Measurements from ENCODE around the gene ALOX15.
"Not testable (repeated sequence)": the region's sequence is repeated elsewhere in the genome, so short reads cannot be mapped to it uniquely, and the experiment has no call there.

ALOX15 gene

DNA sequence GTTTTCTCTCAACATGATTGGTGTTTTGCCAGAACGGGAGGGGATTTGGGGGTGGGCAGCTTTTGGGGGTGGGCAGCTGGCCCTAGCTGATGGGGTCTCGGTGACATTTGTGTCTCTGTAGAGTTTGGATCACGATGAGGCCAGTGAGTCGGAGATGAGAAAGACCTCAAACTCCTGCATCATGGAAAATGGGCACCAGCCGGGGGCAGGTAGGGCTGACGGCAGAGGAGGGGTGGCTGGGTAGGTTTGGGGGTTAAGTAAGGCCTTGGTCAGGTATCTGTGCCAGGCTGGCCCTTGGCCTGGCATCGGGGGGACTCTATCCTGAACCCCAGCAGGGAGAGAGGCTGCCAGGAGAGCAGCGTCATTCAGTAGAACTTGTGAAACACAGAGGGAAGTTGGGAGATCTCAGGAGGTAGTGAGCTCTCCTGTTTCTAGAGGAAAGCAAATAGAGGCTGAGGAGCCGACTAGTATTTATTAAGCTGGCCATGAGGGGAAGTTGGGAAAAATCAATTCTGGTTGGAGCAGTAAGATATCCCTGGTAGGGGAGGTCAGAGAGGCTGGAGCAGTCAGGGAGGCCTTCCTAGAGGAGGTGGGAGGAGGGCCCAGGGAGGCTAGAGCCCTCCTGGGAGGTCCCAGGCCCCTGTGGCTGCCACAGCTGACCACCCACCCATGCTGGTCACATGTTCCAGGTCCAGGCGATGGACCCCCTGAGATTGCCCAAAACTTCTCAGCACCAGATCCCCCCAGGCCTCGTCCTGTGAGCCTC is 49.1 kb downstream of the ALOX15 start:
- DNase-seq: no peak

DNA sequence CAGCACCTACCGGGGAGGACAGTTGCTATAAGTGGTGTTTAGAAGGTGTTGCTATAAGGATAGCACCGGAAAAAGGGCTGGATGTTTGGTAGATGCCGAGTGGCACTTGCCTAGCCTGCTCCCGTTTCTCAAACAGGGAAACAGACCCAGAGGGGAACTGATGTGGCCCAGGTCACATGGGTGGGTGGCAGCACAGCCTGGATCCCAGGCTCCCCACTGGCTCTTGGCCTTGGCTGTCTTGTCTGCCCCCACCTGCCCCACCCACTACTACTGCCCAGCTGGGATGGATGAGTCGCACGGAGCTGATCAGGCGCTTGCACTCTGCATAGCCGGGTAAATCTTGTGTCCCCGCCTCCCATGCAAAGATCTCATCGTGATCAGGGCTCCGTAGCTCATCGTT is 49.9 kb downstream of the ALOX15 start:
- peak; percentile 11 for DNase-seq

DNA sequence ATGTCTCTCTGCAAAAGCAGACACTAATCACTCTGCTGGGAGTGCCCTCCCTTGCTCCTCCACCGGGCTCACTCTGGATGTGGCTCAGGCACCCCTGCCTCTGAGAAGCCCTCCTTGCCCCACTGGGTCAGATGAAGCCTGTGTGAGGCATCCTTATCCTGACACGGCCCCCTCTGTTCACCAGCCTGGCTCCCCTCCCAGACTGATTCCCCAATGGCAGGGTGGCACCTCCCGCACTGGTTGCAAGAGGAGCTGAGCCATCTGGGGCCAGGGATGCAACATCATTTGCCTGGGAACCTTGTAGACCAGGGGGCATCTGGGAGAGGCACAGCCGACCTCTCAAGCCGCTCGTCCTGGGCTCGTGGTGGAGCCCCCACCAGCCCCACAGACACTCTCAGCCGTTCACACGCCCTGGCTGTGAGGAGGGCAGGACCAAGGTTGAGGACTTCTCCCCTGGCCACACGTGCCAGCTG is 50.5 kb downstream of the ALOX15 start:
- no peak for DNase-seq

DNA sequence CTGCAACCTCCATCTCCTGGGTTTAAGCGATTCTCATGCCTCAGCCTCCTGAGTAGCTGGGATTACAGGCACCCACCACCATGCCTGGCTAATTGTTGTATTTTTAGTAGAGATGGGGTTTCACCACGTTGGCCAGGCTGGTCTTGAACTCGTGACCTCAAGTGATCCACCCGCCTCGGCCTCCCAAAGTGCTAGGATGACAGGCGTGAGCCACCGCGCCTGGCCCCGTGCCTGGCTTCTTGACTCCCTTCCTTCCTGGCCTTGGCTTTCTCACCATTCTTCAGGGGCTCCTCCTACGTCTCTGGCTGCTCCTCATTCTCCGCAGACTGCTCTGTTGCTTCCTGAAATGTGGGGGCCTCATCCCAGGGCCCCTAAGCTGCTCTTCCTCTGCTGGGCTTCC is 51.4 kb downstream of the ALOX15 start:
- DNase-seq: not testable (repeated sequence)

DNA sequence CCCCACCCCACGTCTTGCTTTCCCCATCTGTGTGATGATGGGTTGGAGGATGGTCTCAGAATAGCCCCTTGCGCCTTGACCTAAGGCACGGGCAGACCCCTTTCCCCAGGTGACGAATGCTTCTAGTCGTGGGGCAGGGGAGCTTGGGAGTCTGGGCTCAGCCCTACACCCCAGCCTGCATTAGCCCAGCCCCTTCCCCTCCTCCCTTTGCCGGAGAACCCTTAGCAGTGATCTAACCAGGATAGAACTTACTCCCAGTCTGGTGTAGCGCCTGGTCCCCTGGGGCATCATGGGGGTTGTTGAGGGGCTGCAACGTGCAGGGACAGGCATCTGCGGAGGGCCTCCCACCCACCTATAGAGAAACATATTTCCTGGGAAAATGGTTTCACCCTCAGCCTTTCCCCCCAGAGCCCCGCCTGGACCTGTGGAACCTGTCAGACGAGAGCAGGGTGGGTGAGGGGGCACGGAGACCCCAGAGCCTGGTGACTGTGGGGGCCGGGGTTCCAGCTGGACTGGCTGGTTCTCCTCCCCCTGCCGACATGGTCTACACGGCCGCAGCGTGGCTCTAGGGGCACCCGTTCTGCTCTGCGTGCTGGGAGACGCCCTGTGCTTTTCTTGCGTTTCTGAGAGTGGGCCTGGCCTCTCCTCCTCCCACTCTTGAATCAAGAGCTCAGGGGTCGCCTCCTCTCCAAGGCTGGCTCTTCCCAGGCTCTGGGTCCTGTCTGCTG is 52.4 kb downstream of the ALOX15 start:
- no peak for DNase-seq

DNA sequence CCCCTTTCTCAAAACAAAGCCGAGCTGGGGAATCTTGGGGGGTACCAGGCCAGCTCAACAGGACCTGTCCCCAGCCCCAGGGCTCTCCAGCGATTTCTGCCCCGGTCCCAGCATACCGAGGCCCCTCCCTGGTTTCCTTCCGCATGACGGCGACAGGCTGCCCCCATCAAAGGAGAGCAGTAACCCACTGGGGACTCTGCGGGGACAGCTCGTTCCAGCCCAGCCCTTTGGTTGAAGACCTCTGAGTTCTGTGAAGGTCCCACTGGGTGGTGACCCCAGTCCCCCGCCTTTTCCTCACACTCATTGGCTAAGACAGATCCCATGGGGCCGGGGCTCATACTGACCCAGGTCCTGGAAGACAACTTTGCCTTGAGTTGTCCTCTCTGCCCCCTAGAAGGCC is 53.1 kb downstream of the ALOX15 start:
- DNase-seq: no peak

DNA sequence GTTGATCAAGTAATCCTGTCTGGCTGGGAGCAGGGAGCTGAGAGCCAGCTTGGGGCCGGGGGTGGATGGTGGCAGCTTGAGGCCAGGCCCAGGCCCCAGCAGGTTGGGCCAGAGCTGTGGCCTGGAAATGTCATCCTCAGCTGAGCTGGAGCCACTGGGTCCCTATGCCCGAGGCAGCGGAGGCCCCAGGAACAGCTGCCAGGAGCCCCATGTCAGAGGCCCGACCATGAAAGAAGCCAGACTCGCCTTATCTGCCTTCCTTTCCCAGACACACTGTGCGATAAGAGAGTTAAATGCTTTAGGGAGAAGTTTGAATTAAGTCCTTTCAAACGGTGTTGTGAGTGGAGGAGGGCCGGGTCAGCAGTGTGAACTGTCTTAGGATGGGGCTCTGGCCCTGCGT is 53.7 kb downstream of the ALOX15 start:
- no peak for DNase-seq

DNA sequence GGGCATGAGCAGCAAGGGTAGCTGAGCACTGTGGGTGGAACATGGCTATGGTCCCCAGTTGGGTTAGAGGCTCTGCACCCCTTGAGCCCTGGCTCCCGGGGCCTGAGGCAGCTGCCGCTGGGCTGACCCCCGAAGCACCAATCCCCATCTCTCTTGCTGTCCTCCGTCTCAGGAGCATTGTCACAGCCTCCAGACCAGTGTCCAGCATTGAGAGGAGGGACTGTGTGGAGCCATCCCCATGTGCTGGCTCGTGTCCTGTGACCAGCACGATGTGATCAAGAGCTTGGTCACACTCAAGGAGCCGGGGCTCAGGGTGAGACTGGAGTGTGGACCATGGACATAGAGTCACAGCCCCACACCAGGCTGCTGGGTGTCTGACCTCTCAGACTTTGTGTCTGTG is 54.3 kb downstream of the ALOX15 start:
- DNase-seq: no peak

DNA sequence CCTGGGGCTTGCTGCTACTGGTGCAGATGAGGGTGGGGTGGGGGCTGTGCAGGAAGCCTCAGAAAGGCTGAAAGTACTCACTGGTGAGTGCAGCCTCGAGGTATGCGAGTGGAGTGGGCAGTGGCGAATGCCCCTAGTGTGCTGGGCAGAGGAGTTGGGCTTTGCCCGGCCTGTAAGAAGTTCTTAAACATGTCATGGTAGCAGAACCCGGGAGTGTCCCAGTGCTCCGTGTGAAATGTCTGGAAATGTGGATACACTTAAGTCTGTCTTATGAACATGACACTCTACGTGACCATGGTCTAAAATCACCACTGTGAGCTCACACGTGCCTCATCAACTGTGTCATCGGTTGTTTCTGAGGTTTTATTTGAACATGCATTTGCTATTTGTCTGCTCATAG is 55.4 kb downstream of the ALOX15 start:
- no peak for DNase-seq

DNA sequence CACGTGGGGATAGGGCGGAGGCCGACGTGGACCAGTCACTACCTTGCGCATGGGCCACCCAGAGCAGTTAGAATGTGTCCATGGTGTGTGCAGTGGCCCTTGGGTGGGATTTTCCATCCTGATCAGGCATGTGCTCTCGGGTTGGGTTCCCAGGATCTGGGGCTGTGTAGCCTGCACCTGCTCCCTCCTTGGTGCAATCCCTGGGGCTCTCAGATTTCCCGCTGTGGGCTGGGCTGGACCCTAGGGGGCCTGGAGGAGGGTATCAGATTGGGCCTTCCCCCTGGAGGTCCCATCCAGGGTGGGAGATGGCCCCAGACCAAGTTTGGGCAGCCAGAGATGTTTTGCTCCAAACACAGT is 55.9 kb downstream of the ALOX15 start:
- no peak for DNase-seq

DNA sequence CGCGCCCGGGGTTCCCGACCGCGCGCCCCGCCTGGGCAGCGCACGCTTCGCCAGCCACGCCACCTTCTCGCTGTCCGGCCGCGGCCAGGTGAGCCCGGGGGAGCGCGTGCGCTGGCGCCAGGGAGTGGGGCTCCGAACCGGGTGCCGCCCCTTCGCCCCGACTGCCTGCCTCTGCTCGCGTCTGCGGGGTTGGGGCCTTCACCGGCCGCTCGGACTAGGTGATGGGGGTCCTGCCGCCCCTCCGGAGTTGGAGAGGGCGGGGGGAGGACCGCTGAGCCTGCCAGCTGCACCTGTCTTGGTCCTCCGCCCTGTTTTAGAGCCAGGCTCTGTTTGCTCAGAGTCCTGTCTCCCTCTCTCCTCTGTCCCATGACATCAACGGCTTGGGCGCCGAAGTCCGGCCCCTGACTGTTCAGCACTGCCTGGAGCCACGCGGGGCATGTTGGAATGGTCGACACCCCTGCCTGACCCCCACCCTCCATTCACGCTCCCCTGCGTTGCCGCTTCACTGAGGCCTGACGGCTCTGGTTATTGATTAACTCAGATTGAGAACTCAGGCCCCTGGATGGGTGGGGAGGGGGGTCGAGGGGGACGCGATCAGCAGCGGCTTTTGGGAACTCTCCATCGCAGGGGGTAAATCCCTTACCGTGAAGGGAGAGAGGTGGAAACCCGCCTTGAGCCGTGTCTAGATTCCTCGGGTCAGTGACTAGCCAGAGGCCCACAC is 56.4 kb downstream of the ALOX15 start:
- no peak for DNase-seq

DNA sequence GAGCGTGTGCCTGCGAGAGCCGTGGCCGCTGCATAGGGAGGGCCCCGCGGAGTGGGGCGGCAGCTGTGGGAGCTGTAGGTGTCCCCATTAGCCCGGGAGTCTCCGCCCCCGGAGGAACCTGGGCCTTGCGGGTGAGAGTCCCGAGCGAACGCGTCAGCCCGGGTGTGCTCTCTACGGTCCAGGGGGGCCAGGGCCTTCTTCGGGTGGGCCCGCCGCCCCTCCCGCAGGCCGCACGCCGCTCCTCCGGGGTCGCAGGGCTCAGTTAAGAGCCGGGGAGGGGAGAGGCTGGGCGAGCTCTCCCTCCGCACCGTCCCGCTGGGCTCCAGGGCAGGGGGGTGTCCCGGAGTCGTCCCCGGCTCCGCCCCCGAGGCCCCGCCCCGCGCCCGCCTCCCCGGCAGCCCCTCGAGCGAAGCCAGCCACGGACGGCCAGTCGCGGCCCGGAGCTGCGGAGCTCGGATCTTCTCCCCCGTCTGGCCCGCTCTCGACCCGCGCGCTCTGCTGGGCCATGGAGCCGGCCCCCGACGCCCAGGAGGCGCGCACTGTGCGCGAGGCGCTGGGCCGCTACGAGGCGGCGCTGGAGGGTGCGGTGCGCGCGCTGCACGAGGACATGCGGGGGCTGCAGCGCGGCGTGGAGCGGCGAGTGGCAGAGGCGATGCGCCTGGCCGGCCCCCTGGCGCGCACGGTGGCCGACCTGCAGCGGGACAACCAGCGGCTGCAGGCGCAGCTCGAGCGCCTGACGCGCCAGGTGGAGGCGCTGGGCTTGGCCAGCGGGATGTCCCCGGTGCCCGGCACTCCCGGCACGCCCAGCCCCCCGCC is 57.2 kb downstream of the ALOX15 start, which contains the start of gene SMTNL2:
Gene SMTNL2 (plus strand): TSS at position 429 of the 816 bp plus-strand sequence. CDS start 77 bp downstream, at position 506.
- DNase-seq: no peak

DNA sequence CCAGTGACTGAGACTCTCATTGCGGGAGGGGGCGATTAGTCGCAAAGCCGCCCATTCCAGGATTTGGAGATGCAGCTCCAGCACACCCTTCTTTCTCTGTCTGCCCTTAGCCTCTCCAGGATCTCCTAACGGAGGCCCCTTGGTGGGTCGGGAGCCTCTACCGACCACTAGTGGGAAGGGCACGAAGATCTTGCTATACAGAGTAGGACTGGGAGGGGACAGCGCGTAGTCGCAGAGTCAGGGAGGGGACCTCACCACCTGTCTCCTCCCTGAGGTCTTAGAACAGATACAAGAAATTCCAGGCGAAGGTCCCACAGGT is 57.7 kb downstream of the ALOX15 start:
- DNase-seq: peak; percentile 30

DNA sequence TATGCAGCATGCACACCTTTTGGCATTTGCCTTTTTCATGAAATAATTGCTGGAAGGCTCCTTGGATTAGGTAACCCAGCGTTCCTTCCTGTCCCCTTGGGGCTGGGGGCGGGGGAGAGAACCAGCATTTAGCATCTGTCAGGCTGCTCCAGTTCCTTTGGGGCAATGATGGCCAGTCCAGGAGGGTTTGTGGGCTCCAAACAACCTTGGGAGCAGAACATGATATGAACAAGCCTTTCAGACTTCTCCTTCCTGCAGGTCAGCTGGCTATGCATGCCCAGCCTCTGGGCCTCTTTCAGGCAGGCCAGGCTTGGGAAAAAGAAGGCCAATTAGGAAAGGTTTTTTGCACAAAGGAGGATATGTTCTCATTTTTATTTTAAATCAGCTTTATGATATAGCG is 58.3 kb downstream of the ALOX15 start:
- no peak for DNase-seq

DNA sequence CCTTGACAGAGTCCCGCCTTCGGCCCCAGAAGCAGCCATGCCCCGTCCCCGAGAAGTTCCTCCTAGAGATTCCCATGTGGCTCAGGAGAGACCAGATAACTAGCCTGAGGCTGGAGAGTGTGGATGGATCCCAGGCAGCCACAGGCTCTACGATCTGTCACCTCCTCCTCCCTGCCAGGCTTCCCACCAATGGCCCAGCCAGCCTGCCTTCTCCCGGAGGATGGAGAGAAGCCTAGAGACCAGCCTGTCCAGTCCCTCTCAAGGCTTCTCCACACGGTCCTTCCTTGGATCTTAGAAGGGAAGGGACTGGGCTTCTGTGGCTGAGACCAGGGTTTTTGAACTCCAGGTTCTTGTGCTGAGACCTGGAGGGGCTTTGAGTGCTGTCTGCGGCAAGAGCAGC is 58.8 kb downstream of the ALOX15 start:
- no peak for DNase-seq

DNA sequence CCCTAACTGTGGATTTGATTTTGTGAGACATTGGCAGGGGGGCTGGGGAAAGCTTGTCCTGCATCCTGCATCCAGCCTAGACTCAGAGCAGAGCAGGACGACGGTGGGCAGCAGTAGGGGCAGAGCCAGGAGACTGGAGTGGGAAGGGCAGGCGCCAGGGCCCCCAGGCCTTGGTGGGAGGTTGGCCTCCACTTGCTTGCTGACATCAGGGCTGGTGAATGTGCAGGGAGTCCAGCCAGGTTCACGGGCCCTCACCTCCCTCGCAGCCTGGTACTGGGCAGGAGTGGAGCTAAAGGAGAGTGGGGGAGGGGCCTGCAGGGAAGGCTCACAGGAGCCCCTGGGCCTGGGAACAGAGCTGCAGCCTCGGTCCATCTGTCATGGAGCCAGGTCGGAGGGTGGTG is 59.4 kb downstream of the ALOX15 start:
- DNase-seq: no peak

All from MV-4-11 (cell line).